Gastrocnemius medialis (tissue), 4 donors: ENCODE data around the gene STK39.

ENCODE experiments used
- CTCF ChIP-seq, 5 experiments: fragments of 450-650 bp in 3 of 5; fragments of 200-600 bp in 2 of 5; sonication (generic) in 2 of 5; IDR thresholded peaks in 4 of 5; conservative IDR thresholded peaks in 1 of 5; 1 replicate in 4 of 5; 2 replicates in 1 of 5; pipeline ENCODE4 v1.5.1; 2016 to 2019; ENCODE audit warnings: antibody characterized with exemption in 5 of 5, mild to moderate bottlenecking in 3 of 5, moderate library complexity in 3 of 5
- POLR2A ChIP-seq, 2 donors: fragments of 450-650 bp; IDR thresholded peaks; one replicate each; pipeline ENCODE4 v1.6.1; 2017; ENCODE audit warnings: antibody characterized with exemption in 2 of 2, mild to moderate bottlenecking in 2 of 2, moderate library complexity in 2 of 2

DNA sequence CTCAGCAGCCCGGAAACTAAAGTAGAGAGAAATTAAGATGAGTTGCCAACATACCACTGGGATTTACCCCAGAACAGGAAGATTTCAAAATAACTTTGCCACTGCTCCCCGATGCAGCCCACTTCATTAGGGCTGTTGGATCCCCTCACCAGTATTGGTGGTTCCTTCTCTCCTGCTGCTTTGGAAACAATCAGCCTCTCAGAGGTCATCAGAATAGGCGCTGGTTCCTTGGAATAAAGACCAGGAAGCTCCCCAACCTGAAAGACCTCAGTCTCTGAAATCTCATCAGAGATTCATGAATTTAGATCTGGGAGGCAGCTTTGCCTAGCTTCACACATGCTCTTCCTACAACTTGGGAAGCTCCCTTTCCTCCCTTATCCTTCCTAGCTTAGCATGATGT, 332.4 kb downstream of the STK39 start:
- TF ChIP-seq CTCF (IDR thresholded peaks at IDR 0.05 in 4 of 5, conservative IDR thresholded peaks at IDR 0.05 in 1 of 5) (no peak), POLR2A (IDR thresholded peaks at IDR 0.05) (no peak)
